ENCODE measurements around the gene CX3CR1.

Gene CX3CR1

GRCh38 chr3:39286771-39287170, 6.9 kb upstream of the CX3CR1 start:
- no peak overlapping the region for H3K27ac ChIP-seq (ENCODE audit: low read depth, low read length)
- no peak for TF ChIP-seq CTCF (IDR thresholded peaks at IDR 0.05; ENCODE audit: insufficient read depth, low read length, poor library complexity, severe bottlenecking)
- no peak for TF ChIP-seq EZH2phosphoT487 (conservative IDR thresholded peaks at IDR 0.05; ENCODE audit: low read length)
- H3K36me3 ChIP-seq (ENCODE audit: low read length): no peaks in the 10 kb centered on the region
- H3K9me2 ChIP-seq (replicated peaks; ENCODE audit: insufficient read depth, low read length): no peaks in the 10 kb centered on the region
- no peaks in the 10 kb centered on the region for H3K9me3 ChIP-seq (ENCODE audit: insufficient read depth, low read length)
- H3K4me3 ChIP-seq (ENCODE audit: insufficient read depth, low read length, poor library complexity, severe bottlenecking): no peak overlapping the region
- H3K9ac ChIP-seq (ENCODE audit: low read length): no peak overlapping the region
- H3F3A ChIP-seq (ENCODE audit: insufficient read depth): no peaks in the 10 kb centered on the region
- H4K20me1 ChIP-seq (ENCODE audit: low read depth, low read length): no peaks in the 10 kb centered on the region
- H2AFZ ChIP-seq (ENCODE audit: low read depth, low read length, severe bottlenecking): no peak overlapping the region
- no peaks in the 10 kb centered on the region for H3K27me3 ChIP-seq (ENCODE audit: low read length)
- H3K79me2 ChIP-seq (ENCODE audit: insufficient read depth, low read length): no peaks in the 10 kb centered on the region
- H3K4me2 ChIP-seq (ENCODE audit: low read depth, low read length, poor library complexity, severe bottlenecking): no peak overlapping the region

GRCh38 chr3:39285332-39285731, 5.5 kb upstream of the CX3CR1 start:
- no peaks in the 10 kb centered on the region for H4K20me1 ChIP-seq (ENCODE audit: low read depth, low read length)
- no peak overlapping the region for H3K27ac ChIP-seq (ENCODE audit: low read depth, low read length)
- TF ChIP-seq CTCF (IDR thresholded peaks at IDR 0.05; ENCODE audit: insufficient read depth, low read length, poor library complexity, severe bottlenecking): no peak
- TF ChIP-seq EZH2phosphoT487 (conservative IDR thresholded peaks at IDR 0.05; ENCODE audit: low read length): no peak
- H3F3A ChIP-seq (ENCODE audit: insufficient read depth): no peaks in the 10 kb centered on the region
- no peaks in the 10 kb centered on the region for H3K9me2 ChIP-seq (replicated peaks; ENCODE audit: insufficient read depth, low read length)
- H3K27me3 ChIP-seq (ENCODE audit: low read length): no peaks in the 10 kb centered on the region
- H3K79me2 ChIP-seq (ENCODE audit: insufficient read depth, low read length): no peaks in the 10 kb centered on the region
- no peak overlapping the region for H3K4me3 ChIP-seq (ENCODE audit: insufficient read depth, low read length, poor library complexity, severe bottlenecking)
- no peak overlapping the region for H2AFZ ChIP-seq (ENCODE audit: low read depth, low read length, severe bottlenecking)
- H3K36me3 ChIP-seq (ENCODE audit: low read length): no peaks in the 10 kb centered on the region
- H3K9ac ChIP-seq (ENCODE audit: low read length): no peak overlapping the region
- no peaks in the 10 kb centered on the region for H3K9me3 ChIP-seq (ENCODE audit: insufficient read depth, low read length)
- no peak overlapping the region for H3K4me2 ChIP-seq (ENCODE audit: low read depth, low read length, poor library complexity, severe bottlenecking)

- Histone ChIP-seq H4K20me1 (ENCODE audit: low read depth, low read length) (no peaks in the 10 kb centered on the region), H3K79me2 (ENCODE audit: insufficient read depth, low read length) (no peaks in the 10 kb centered on the region), H3K36me3 (ENCODE audit: low read length) (no peaks in the 10 kb centered on the region), H2AFZ (ENCODE audit: low read depth, low read length, severe bottlenecking) (no peak overlapping the region), H3K27ac (ENCODE audit: low read depth, low read length) (no peak overlapping the region), H3K9ac (ENCODE audit: low read length) (no peak overlapping the region), H3K4me3 (ENCODE audit: insufficient read depth, low read length, poor library complexity, severe bottlenecking) (no peak overlapping the region), H3K4me2 (ENCODE audit: low read depth, low read length, poor library complexity, severe bottlenecking) (no peak overlapping the region), H3K27me3 (ENCODE audit: low read length) (no peaks in the 10 kb centered on the region), H3F3A (ENCODE audit: insufficient read depth) (no peaks in the 10 kb centered on the region), H3K9me2 (replicated peaks; ENCODE audit: insufficient read depth, low read length) (no peaks in the 10 kb centered on the region), H3K9me3 (ENCODE audit: insufficient read depth, low read length) (no peaks in the 10 kb centered on the region)
- TF ChIP-seq EZH2phosphoT487 (conservative IDR thresholded peaks at IDR 0.05; ENCODE audit: low read length) (no peak), CTCF (IDR thresholded peaks at IDR 0.05; ENCODE audit: insufficient read depth, low read length, poor library complexity, severe bottlenecking) (no peak)
Observed at GRCh38 chr3:39284457-39284881, 4.6 kb upstream of the CX3CR1 start.

Data from SU-DHL-6 (cell line).